GM19455 (cell line): ENCODE measurements around the gene MARVELD3.

Experiments used
- ATAC-seq: cut with Tn5 transposase; IDR thresholded peaks from one replicate; pipeline ENCODE4 v1.9.1; 2021; ENCODE audit not compliant: unreplicated experiment

Gene MARVELD3

GRCh38 chr16:71622088-71622487 is 3.9 kb upstream of the MARVELD3 start:
- no peak for ATAC-seq

DNA sequence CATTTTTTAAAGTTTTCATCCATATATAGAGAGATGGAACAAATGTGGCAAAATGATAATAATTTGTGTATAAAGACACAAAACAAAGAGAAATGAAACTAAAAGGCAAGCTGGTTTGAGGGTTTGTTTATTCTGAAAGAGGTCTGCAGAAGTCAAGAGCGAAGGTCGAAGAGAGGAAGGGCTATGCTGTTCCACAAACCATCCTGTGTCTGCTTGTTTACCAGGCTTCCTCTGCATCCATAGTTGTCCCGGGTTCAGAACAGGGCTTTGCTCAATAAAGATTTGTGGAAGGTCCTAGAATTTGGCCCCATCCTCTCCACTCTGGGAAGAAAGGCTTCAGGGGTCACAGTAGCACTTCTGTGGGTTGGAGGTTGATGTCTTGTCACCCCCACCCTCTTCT is 2.4 kb upstream of the MARVELD3 start:
- ATAC-seq = no peak

- ATAC-seq = no peak
Observed at GRCh38 chr16:71625113-71625850, 702 bp upstream of the MARVELD3 start.

- ATAC-seq = no peak
Observed at GRCh38 chr16:71626858-71627213, 852 bp downstream of the MARVELD3 start.

- no peak for ATAC-seq
Observed at GRCh38 chr16:71627731-71628181, 1.8 kb downstream of the MARVELD3 start.

DNA sequence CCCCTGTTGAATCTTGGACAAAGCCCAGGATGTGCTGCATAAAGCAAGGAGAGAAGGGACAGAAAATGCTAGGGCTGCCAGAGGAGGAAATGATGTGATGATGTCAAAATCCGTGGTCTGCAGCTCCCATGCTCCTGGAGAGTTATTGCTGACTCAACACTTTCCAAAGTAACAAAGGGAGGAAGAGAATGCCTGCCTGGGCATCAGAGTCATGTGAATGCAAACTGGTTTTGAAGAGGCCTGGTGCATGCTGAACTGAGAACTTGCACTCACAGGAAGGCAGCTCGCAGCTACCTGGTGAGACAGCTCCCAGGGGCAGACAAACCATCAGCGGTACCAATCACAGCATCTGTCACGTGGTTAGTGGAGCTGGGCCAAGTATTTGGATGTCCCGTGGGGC is 2.8 kb downstream of the MARVELD3 start:
- ATAC-seq = no peak

GRCh38 chr16:71629278-71630016 is 3.5 kb downstream of the MARVELD3 start:
- no peak for ATAC-seq

DNA sequence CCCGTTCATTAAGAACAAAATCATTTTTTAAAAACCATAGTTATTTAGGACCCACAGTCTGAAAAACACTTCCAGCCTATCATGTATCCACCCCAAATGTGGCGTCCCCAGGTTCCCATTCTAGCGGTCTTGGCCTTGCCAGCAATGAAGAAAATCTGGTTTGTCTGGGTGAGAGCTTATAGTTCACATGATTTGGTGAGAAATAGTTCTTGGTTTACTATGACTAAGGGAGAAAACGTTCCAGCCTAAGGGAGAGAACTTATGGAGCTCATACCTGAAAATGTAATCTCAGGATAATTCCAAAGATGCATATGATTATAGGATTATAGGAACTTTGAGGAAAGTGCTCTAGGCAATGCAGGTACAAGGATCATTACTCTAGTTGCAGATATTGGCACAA is 4.8 kb downstream of the MARVELD3 start:
- no peak for ATAC-seq

GRCh38 chr16:71631776-71632175 is 5.8 kb downstream of the MARVELD3 start:
- no peak for ATAC-seq

DNA sequence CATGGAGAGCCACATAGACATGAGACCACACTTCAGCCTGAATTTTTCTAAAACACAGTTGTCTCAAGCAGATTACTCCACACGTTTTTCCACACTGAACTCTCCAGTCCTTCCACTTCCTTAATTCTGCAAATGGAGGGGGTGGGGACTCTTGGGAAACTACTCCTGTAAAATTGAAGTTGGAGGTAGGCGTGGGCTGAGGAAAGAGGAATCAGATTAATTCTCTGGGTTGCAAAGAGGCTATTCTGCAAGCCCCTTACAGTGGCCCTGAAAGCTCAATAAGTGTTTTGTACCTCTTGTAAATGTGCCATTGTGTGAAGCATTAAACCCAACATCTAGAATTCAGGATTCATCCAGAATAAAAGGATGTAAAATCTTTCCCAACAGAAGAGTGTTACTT is 9.6 kb downstream of the MARVELD3 start:
- no peak for ATAC-seq

GRCh38 chr16:71637398-71637797 is 11.4 kb downstream of the MARVELD3 start:
- ATAC-seq = no peak

GRCh38 chr16:71645450-71645849 is 19.5 kb downstream of the MARVELD3 start:
- ATAC-seq = no peak

- no peak for ATAC-seq
Observed at GRCh38 chr16:71647391-71647790, 21.4 kb downstream of the MARVELD3 start.

DNA sequence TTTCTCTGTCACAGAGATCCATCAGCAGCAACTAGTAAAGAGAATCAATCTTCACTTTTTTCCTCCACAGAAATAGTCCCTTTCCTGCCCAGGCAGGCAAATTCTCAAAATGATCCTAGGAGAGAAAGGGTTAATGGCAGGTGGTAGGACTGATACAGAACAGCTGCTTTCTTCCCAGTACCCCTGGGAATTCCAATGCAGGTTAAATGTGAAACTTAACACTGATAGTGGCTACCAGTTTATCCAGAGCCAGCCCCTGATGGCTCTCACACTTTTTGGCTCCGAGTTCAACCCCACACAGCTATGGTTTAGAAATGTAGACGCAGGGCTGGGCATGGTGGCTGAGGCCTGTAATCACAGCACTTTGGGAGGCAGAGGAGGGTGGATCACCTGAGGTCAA is 22.2 kb downstream of the MARVELD3 start:
- ATAC-seq = no peak

GRCh38 chr16:71648921-71649320 is 22.9 kb downstream of the MARVELD3 start:
- no peak for ATAC-seq

- ATAC-seq = no peak
Observed at GRCh38 chr16:71649704-71650103, 23.7 kb downstream of the MARVELD3 start.

- no peak for ATAC-seq
Observed at GRCh38 chr16:71658771-71659170, 32.8 kb downstream of the MARVELD3 start.

DNA sequence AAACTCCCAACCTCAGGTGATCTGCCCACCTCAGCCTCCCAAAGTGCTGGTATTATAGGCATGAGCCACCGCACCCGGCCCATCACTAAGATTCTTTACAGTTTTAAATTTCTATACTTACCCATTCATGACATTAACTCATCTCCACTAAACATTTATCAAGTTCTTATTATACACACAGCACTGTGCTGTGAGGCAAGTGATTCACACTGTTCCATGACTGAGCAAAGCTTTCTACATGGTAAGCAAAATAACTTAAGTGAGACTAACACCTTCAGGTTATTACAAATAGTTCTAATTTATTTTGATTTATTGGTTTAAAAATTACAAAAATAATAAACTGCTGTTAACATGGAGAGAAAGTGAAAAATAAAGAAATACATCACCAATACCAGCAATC is 33.5 kb downstream of the MARVELD3 start:
- ATAC-seq = no peak

- no peak for ATAC-seq
Observed at GRCh38 chr16:71666264-71666663, 40.3 kb downstream of the MARVELD3 start.

DNA sequence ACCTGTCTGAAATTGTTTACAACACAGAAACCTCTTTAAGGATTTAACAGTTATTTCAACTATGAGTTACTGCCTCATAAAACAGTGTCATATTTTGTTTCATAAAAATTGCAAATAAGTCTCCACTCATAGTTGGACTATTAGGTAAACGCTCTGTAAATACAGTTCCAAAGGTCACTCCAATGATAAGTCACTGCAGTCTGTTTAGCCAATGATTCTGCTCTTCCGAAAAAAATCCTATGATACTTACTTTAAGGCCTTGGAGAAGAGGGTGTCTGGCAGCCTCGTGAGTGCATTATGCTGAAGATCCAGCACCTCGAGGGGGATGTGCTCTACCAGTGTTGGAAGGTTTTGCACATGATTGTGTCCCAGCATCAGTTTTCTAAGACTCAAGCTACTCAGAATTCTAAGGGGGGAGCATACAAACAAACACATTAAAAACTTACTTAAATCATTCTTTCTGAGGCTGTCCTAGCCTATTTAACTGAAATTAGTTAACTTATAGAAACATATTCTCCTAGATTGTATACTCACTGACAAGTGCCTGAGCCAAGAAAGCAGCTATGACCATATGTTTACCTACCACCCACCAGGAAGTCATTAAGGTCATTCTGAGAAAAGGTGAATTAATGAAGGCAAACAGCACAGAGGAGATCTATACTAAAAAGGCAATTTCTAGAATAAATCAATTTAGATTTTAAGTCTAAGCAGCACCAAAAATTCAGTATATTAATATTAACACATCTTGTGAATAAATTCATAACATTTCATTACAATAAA is 41.1 kb downstream of the MARVELD3 start:
- ATAC-seq = no peak

DNA sequence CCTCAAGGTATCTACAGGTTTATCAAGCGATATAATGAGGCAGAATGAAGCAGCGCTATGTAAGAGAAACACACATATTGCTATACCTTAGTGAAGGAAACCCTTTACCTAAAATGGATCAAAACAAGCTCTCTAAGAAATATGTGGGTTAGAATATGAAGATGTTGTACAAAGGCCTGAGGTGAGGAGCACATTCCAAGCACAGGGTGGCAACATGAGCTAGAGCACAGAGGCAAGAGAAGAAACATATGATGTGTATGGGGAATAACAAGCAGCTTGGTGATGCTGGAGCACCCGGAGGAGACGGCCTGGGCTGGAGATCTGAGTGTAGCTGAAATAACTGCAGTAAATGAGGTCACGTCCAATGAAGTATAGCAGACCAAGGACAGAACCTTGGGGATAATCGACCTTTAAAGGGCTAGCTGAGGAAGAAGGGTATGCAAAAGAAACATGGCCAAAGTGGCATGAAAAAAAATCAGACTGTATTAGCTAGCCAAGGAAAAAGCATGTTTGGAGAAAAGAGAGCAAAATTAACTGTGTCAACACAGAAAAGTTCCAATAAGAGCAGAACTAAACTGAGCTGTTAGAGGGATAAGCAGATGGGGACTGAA is 44.0 kb downstream of the MARVELD3 start:
- ATAC-seq = no peak
